HG03108 (cell line): ENCODE measurements around the gene NRIP1.

Experiments used
- ATAC-seq: cut with Tn5 transposase; IDR thresholded peaks from one replicate; pipeline ENCODE4 v1.9.1; 2021; ENCODE audit warnings: moderate library complexity; ENCODE audit not compliant: unreplicated experiment

Gene NRIP1

GRCh38 chr21:15066123-15066575 lies 1.3 kb upstream of the NRIP1 start:
- no peak for ATAC-seq

- no peak for ATAC-seq
These were observed 757 bp upstream of the NRIP1 start for GRCh38 chr21:15065392-15066122.

GRCh38 chr21:15063814-15064575 lies 805 bp downstream of the NRIP1 start:
- ATAC-seq, result peak; percentile 1

GRCh38 chr21:15063081-15063813 lies 1.6 kb downstream of the NRIP1 start:
- no peak for ATAC-seq

GRCh38 chr21:15062606-15062965 lies 2.2 kb downstream of the NRIP1 start:
- no peak for ATAC-seq

GRCh38 chr21:15061747-15062605 lies 2.8 kb downstream of the NRIP1 start:
- ATAC-seq, result no peak

- ATAC-seq, result no peak
These were observed 3.5 kb downstream of the NRIP1 start for GRCh38 chr21:15061279-15061678.

GRCh38 chr21:15060543-15061175 lies 4.1 kb downstream of the NRIP1 start:
- ATAC-seq, result no peak

GRCh38 chr21:15059397-15059796 lies 5.4 kb downstream of the NRIP1 start:
- no peak for ATAC-seq

GRCh38 chr21:15058854-15059263 lies 5.9 kb downstream of the NRIP1 start:
- ATAC-seq, result no peak

- no peak for ATAC-seq
These were observed 7.5 kb downstream of the NRIP1 start for GRCh38 chr21:15057285-15057684.

- ATAC-seq, result no peak
These were observed 10.1 kb downstream of the NRIP1 start for GRCh38 chr21:15054606-15055239.

GRCh38 chr21:15054089-15054488 lies 10.7 kb downstream of the NRIP1 start:
- ATAC-seq, result no peak

- ATAC-seq, result no peak
These were observed 11.3 kb downstream of the NRIP1 start for GRCh38 chr21:15053500-15053899.

GRCh38 chr21:15052459-15052763 lies 12.4 kb downstream of the NRIP1 start:
- peak; percentile 17 for ATAC-seq

GRCh38 chr21:15051644-15052458 lies 12.9 kb downstream of the NRIP1 start:
- peak; percentile 55 for ATAC-seq

- ATAC-seq, result no peak
These were observed 14.0 kb downstream of the NRIP1 start for GRCh38 chr21:15050568-15051377.

- no peak for ATAC-seq
These were observed 19.8 kb downstream of the NRIP1 start for GRCh38 chr21:15045017-15045416.
